Skeletal muscle tissue (tissue), 4 donors: ENCODE data around the gene ITFG2. TPM values are rescaled to one million over a fixed set of nuclear protein-coding genes. Genes with fewer than 3 reads are reported as not detected.
A peak's percentile ranks its signal among the peaks of the same experiment; 100 is the strongest.
"Not testable (repeated sequence)": the region's sequence is repeated elsewhere in the genome, so short reads cannot be mapped to it uniquely, and the experiment has no call there.

Source experiments
- H3K27ac ChIP-seq: one replicate; pipeline ENCODE4 v1.7.0; 2013; ENCODE audit warnings: mild to moderate bottlenecking, low read depth, low read length, inconsistent platforms
- H3K27me3 ChIP-seq, 3 donors: one replicate each; pipeline ENCODE4 v1.7.0; 2013; ENCODE audit warnings: low read length in 3 of 3; ENCODE audit not compliant: control insufficient read depth in 3 of 3, insufficient read depth in 3 of 3
- H3K36me3 ChIP-seq, 3 donors: one replicate each; pipeline ENCODE4 v1.7.0; 2013; ENCODE audit warnings: low read length in 3 of 3; ENCODE audit not compliant: control insufficient read depth in 3 of 3, insufficient read depth in 3 of 3
- H3K4me1 ChIP-seq, 3 donors: one replicate each; pipeline ENCODE4 v1.7.0; 2013; ENCODE audit warnings: low read length in 3 of 3, mild to moderate bottlenecking in 3 of 3; ENCODE audit not compliant: control insufficient read depth in 3 of 3, insufficient read depth in 3 of 3
- H3K4me3 ChIP-seq, 3 donors: one replicate each; pipeline ENCODE4 v1.7.0; 2013; ENCODE audit warnings: low read length in 3 of 3
- H3K9ac ChIP-seq, 3 donors: one replicate each; pipeline ENCODE4 v1.7.0; 2013; ENCODE audit warnings: low read length in 3 of 3, mild to moderate bottlenecking in 3 of 3, moderate library complexity in 2 of 3, low read depth in 1 of 3
- H3K9me3 ChIP-seq, 3 donors: one replicate each; pipeline ENCODE4 v1.7.0; 2013; ENCODE audit warnings: low read length in 3 of 3; ENCODE audit not compliant: control insufficient read depth in 3 of 3
- total RNA-seq: library from RNA; depleted of rRNA; stranded (reverse); fragments of >200 nt; gene quantifications from one replicate; pipeline ENCODE4 v1.2.3, GENCODE V29; 2014
- donor health status: Osteomylitis.

Gene ITFG2
- 18.8 TPM for total RNA-seq

DNA sequence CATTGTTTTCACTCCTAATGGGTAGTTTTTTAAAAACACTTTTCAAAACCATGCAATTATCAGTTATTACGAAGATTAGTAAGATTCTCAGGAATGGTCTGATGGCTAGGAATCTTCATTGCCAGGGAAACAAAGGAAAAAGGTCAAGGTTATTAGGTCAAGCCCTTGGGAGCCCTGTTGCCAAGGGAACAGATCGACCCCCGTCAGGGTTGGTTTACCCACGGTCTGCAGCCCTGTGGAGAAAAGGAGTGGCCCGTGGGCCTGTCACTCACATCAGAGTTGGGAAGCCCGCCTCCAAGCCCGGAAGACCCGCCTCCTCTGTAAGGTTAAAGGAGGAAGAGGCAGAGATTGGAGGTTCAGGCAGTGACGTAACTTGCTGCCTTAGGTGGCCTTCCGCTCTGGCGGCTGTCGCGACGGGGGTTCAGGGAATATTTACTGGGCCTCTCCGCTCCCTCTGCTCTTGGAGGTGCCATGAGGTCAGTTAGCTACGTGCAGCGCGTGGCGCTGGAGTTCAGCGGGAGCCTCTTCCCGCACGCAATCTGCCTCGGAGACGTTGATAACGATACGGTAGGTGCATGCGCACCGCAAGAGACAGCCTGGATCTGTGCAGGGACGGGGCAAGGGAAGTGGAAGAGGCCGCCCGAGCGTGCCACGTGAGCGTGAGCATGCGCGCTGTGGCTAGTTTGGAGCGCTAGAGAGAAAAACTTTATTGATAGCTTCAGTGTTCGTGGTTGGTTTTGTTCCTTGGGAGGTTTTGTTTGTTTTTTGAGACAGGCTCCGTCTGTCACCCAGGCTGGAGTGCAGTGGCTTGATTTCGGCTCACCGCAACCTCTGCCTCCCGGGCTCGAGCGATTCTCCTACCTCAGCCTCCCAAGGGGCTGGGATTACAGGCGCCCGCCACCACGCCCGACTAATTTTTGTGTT is at the start of gene ITFG2:
Gene ITFG2 (plus strand): TSS at position 379 of the 924 bp plus-strand sequence. CDS start 93 bp downstream, at position 472.
- peaks cover 12 to 18% (median 12%) of the 10 kb centered on the region in 3 donors for H3K4me1 ChIP-seq

DNA sequence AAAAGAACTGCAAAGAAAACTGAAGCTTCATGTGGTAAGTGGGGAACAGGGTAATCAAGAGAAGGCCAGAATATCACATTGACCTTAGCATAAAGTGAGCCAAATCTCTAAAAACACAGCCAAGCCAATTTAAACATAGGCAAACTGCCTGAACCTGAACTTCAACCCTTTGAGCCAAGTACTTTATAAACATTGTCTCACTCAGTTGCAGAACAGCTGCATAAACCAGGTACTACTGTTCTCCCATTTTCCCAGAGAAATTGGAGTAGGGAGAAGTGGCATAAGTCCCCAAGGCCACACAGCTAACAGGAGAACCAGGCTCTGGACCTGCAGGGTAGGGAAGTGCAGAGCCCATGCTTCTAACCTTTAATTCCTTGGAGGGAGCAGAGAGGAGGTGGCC is 48.1 kb upstream of the ITFG2 start:
- H3K4me3 ChIP-seq, result no peak overlapping the region
- H3K9me3 ChIP-seq, result no peaks in the 10 kb centered on the region
- no peaks in the 10 kb centered on the region for H3K27me3 ChIP-seq
- H3K9ac ChIP-seq, result no peak overlapping the region
- H3K27ac ChIP-seq, result no peak overlapping the region
- peaks cover 6 to 17% (median 13%) of the 10 kb centered on the region in 3 donors for H3K36me3 ChIP-seq
- no peaks in the 10 kb centered on the region for H3K4me1 ChIP-seq

More for the DNA sequence above, at the start of gene ITFG2:
- Histone ChIP-seq H3K9me3 (no peaks in the 10 kb centered on the region), H3K27me3 (no peaks in the 10 kb centered on the region), H3K36me3 (peaks cover 5 to 13% (median 8%) of the 10 kb centered on the region in 3 donors), H3K4me3 (peak within 1 kb of the TSS; percentile 86 to 100 (median 91)), H3K9ac (peak within 1 kb of the TSS; percentile 73 to 100 (median 89)), H3K27ac (peak within 1 kb of the TSS; percentile 83)

DNA sequence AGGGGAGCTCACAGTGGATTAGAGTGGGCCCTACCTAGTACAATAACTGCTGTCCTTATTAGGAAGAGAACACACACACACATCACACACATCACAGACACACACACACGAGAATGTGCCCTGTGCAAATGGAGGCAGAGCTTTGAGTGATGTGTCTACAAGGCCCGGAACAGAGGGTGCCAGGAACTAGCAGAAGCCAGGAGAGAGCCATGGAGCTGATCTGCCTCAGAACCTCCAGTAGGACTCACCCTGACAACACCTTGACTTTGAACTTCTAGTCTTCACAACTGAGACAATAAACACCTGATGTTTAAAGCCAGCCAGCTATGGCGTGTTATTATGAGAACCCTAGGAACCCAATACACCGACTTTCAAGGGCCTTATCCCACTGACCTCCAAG is 47.4 kb upstream of the ITFG2 start:
- Histone ChIP-seq H3K4me1 (no peaks in the 10 kb centered on the region), H3K27me3 (no peaks in the 10 kb centered on the region), H3K9ac (no peak overlapping the region), H3K36me3 (peaks cover 6 to 13% (median 9%) of the 10 kb centered on the region in 3 donors), H3K4me3 (no peak overlapping the region), H3K9me3 (no peaks in the 10 kb centered on the region), H3K27ac (no peak overlapping the region)

DNA sequence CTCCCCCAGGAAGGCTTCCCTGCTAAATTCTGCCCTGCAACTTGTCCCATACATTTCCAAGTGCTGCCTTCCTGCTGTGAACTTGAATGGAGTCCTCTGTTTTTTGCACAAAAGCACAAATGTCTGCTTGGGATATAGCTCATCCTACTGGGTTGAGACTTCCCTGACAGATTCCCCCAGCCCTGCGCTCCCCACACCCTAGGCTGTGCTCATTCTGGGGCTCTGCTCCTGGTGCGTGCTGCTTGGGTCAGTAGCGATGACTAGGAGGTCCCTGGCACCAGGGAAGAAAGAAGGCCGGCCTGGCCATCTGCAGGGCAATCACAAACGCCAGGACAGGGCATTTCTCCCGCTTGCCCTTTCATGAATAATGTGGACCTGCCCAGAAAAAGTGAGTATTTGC is 46.9 kb upstream of the ITFG2 start:
- H3K27ac ChIP-seq, result no peak overlapping the region
- H3K27me3 ChIP-seq, result no peaks in the 10 kb centered on the region
- H3K9me3 ChIP-seq, result no peaks in the 10 kb centered on the region
- H3K9ac ChIP-seq, result no peak overlapping the region
- H3K4me1 ChIP-seq, result no peaks in the 10 kb centered on the region
- peaks cover 6 to 13% (median 7%) of the 10 kb centered on the region in 3 donors for H3K36me3 ChIP-seq
- no peak overlapping the region for H3K4me3 ChIP-seq

DNA sequence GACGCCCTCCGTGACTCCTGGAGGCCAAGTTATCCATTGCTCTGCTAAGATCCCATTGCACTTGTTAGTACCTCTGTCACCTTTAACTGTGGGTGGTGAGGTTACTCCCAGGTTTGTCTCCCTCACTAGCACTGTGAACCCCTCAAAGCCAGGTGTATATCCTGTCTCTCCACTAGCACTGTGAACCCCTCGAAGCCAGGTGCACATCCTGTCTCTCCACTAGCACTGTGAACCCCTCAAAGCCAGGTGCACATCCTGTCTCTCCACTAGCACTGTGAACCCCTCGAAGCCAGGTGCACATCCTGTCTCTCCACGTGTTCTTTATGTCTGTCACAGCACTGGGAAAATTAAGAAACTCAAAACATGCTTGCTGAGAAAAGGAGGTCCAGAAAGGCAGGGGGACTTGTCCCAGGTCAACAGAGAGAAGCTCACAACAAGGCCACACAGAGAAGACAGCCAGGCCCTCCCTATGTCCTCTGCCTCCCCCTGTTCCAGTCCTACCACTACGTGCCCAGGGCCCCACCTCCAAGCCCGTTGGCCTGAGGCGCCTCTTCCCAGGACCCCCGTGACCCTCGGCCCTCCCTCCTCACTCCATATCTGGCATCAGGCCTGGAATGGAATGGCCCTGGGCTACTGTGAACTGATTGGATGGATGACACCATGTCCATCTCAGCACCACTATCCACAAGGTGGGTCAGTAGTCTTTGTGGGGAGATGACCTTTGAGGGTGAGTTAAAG is 44.1 kb upstream of the ITFG2 start:
- H3K27me3 ChIP-seq, result no peaks in the 10 kb centered on the region

DNA sequence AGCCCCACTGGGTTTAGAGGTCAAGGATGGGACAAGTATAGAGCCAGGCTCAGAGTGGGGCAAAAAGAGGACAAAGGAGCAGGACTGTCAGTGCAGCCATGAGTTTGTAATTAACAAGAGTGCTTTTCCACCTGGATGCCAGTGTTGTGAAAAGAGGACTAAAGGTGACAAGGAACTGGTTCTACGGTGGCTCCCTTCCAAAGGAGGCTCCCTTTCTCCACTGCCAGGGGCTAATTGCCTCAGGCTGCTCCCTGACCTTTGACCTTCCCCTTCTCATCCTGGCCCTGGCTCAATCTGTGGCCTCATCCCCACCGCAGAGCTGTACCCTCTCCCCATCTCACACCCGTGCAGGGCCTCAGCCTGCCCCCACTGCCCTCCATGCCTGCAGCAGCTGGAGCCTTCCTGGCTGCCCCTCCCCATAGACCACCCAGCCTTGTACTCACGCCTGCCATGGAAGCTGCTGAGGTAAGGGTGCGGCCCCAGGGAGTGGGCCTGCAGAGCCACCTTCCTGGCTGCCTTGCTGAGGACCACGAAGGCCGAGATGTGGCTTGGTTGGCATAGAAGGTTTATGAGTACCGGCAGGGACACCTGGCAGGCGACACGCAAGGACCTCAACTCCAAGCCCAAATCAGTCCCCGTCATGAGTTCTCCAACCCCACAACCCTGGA is 42.5 kb upstream of the ITFG2 start:
- Histone ChIP-seq H3K27me3 (no peaks in the 10 kb centered on the region), H3K27ac (no peak overlapping the region), H3K4me3 (no peak overlapping the region), H3K36me3 (peaks cover 0 to 9% (median 2%) of the 10 kb centered on the region in 3 donors), H3K9ac (no peak overlapping the region), H3K9me3 (no peaks in the 10 kb centered on the region), H3K4me1 (no peaks in the 10 kb centered on the region)

More for the DNA sequence above, 44.1 kb upstream of the ITFG2 start:
- no peaks in the 10 kb centered on the region for H3K9me3 ChIP-seq
- H3K9ac ChIP-seq, result no peak overlapping the region
- H3K4me1 ChIP-seq, result no peaks in the 10 kb centered on the region
- H3K36me3 ChIP-seq, result peaks cover 2 to 9% (median 3%) of the 10 kb centered on the region in 3 donors
- H3K4me3 ChIP-seq, result no peak overlapping the region
- no peak overlapping the region for H3K27ac ChIP-seq

DNA sequence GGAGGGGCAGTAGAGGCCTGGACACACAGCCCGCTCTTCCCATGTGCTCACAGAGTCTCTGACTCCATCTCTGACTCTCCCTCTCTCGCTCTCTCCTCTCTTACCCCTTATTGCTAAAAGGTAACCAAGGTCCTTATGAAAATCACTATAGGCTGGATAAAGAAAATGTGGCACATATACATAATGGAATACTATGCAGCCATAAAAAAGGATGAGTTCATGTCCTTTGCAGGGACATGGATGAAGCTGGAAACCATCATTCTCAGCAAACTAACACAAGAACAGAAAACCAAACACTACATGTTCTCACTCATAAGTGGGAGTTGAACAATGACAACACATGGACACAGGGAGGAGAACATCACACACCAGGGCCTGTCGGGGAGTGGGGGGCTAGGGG is 41.9 kb upstream of the ITFG2 start:
- not testable (repeated sequence) for H3K9me3 ChIP-seq, H3K36me3 ChIP-seq, H3K27ac ChIP-seq, H3K4me1 ChIP-seq, H3K9ac ChIP-seq, H3K4me3 ChIP-seq, H3K27me3 ChIP-seq

DNA sequence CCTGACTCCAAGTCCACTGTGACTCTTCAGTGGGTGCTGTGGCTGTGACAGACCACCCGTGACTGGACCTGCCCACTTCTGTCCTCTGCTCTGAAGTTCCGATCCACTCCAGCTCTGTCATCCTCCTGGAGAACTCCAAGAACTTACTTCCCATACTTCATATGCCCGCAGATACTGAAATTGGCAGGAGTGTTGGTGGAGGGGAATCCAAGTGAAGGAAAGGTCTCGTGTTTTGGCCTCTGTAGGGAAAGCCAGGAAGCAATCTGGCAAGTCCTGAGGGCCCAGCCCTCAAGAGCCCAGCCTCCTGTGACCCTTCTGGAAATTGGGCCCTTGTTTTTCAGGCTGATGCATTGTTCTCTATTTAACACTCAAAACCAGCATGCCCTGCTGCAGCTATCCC is 40.1 kb upstream of the ITFG2 start:
- Histone ChIP-seq H3K9ac (no peak overlapping the region), H3K27ac (no peak overlapping the region), H3K27me3 (no peaks in the 10 kb centered on the region), H3K36me3 (peaks cover 0 to 6% (median 0%) of the 10 kb centered on the region in 3 donors), H3K4me3 (no peak overlapping the region), H3K9me3 (no peaks in the 10 kb centered on the region), H3K4me1 (no peaks in the 10 kb centered on the region)

DNA sequence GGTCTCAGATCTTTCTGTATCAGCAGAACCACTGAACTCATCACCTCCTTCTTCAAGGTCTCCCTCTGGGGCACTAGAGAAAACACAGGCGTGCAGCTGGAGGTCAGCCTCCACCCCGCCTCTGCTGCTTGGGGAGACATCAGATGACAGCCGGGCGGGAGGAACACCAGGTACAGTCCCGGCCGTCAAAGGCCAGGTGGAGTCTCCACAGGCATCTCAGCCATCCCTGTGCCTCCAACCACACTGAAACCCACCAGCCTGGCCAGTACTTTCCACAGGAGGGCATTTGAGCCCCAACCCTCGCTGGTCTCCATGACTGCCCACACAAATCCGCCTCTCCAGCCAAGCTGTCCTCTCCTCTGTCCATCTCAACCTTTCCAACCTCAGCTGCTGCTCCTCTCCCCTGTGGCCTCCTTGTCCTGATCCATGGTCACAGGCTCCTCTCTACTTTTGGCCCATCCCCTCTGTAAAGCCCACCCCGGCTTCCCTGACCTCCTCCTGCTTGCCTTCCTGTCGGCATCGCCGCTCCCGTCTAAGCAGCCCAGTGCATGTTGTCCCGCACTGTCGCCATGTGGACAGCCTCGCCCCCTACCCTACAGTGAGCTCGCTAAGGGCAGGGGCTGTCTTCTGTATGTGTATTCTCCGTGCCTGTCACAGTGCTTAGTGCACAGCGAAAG is 39.1 kb upstream of the ITFG2 start:
- H3K4me1 ChIP-seq, result no peaks in the 10 kb centered on the region
- no peaks in the 10 kb centered on the region for H3K27me3 ChIP-seq
- H3K9me3 ChIP-seq, result no peaks in the 10 kb centered on the region
- no peak overlapping the region for H3K9ac ChIP-seq
- peaks cover 0 to 2% (median 0%) of the 10 kb centered on the region in 3 donors for H3K36me3 ChIP-seq
- no peak overlapping the region for H3K4me3 ChIP-seq
- no peak overlapping the region for H3K27ac ChIP-seq
